Measurements from ENCODE around the gene SECTM1. TPM values are rescaled to one million over a fixed set of nuclear protein-coding genes. Genes with fewer than 3 reads are reported as not detected.

Gene SECTM1
- polyA plus RNA-seq, 2 of the 4 experiments (the other 2 are of a cell fraction) = 0.22 to 2.0 TPM

DNA sequence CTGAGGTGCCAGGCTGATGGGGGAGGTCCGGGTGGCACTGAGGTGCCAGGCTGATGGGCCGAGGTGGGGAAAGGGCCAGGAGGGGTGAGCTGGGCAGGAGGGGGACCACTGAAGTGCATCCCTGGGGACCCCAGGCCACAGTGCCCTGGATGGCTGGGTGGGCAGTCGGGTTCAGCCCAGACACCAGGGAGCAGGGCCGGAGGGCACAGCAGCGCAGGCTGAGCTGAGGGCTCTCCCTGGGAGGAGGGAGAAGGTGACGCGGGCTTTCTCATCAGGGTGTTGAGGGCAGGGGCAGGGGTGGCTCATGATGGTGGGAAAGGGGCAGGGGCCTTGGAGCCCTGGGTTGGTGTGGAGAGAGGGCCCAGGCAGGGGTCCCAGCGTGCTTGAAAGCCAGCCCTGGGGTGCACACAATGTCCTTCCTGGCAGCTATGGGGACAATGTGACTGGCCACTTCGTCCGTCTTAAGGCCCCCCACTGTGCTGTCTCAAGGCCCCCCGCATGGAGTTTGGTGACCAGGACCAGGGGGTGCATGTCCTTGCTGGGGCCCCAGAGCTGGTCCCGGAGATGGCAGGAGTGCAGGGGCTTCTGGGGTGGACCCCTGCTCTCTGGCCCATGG, 32.2 kb downstream of the SECTM1 start (continued):
- TF ChIP-seq PHF8 (IDR thresholded peaks at IDR 0.05; ENCODE audit: borderline replicate concordance, low read depth) = no peak
- no peak for TF ChIP-seq ESRRA (IDR thresholded peaks at IDR 0.05; ENCODE audit: borderline replicate concordance, low read length)
- TF ChIP-seq MAZ (IDR thresholded peaks at IDR 0.05; ENCODE audit: borderline replicate concordance, low read depth, low read length) = no peak
- TF ChIP-seq FOSB (CRISPR knock-in tag; IDR thresholded peaks at IDR 0.05) = no peak
- TF ChIP-seq SREBF2 (IDR thresholded peaks at IDR 0.05) = no peak
- no peak for TF ChIP-seq FOXS1 (CRISPR knock-in tag; IDR thresholded peaks at IDR 0.05)
- TF ChIP-seq CHD2 (IDR thresholded peaks at IDR 0.05; ENCODE audit: low read length, partially characterized antibody) = no peak
- no peak for TF ChIP-seq RFX5 (IDR thresholded peaks at IDR 0.05)

DNA sequence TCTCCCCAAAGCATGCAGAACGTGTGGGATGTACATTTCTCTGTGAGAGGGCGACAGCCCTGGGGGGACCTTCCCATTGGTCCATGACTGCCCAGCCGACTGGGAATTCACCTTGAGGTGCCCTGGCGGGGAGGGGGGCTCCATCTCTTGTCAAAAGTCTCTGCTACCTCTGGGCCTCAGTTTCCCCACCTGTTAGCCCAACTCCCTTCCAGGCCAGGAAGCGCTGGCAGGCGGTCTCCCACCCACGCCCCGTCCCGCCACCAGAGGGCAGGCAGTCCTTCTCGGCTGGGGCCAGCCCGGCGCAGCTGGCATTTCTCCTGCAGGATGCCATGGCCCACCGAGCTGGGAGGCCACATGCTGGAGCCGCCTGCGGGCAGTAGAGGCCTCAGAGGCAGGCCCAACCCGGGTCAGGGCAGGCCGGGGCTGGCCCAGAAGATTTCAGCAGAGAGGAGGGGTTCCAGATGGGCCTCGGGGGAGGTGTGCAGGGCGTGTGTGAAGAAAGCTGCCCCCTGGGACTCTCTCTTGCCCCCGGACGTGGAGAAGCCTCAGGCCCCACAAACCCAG, 32.8 kb downstream of the SECTM1 start:
- no peaks in the 10 kb centered on the region for H3K9me3 ChIP-seq
- H3K4me1 ChIP-seq = peaks cover 54% of the 10 kb centered on the region
- FAIRE-seq (no peak), ATAC-seq (peak; percentile 26 to 66; a peak in 3 of 6 replicates), DNase-seq (ENCODE audit: low read depth in 1 of 2, low spot score in 1 of 2) (peak; percentile 68 to 84)
- WGBS (ENCODE audit: missing lambda C conversion rate) = 36% methylated on average over 19 of the region's 21 CpGs
- peak; percentile 91 for TF ChIP-seq SMC3 (IDR thresholded peaks at IDR 0.05)
- TF ChIP-seq, protein P1, sequence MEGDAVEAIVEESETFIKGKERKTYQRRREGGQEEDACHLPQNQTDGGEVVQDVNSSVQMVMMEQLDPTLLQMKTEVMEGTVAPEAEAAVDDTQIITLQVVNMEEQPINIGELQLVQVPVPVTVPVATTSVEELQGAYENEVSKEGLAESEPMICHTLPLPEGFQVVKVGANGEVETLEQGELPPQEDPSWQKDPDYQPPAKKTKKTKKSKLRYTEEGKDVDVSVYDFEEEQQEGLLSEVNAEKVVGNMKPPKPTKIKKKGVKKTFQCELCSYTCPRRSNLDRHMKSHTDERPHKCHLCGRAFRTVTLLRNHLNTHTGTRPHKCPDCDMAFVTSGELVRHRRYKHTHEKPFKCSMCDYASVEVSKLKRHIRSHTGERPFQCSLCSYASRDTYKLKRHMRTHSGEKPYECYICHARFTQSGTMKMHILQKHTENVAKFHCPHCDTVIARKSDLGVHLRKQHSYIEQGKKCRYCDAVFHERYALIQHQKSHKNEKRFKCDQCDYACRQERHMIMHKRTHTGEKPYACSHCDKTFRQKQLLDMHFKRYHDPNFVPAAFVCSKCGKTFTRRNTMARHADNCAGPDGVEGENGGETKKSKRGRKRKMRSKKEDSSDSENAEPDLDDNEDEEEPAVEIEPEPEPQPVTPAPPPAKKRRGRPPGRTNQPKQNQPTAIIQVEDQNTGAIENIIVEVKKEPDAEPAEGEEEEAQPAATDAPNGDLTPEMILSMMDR (IDR thresholded peaks at IDR 0.05) = peak; percentile 86
- no peak for TF ChIP-seq CHD4 (IDR thresholded peaks at IDR 0.05; ENCODE audit: borderline replicate concordance)
- peak; percentile 52; the same call in 1 of the 2 replicates for TF ChIP-seq HOXB5 (CRISPR knock-in tag; IDR thresholded peaks at IDR 0.05)
- TF ChIP-seq RAD21 (conservative IDR thresholded peaks at IDR 0.05 in 1 of 2, IDR thresholded peaks at IDR 0.05 in 1 of 2) = peak; percentile 83 to 88
- TF ChIP-seq GATA3 (IDR thresholded peaks at IDR 0.05; ENCODE audit: borderline replicate concordance) = no peak
- TF ChIP-seq RNF2 (IDR thresholded peaks at IDR 0.05; ENCODE audit: borderline replicate concordance, low read depth) = no peak
- no peak for TF ChIP-seq FOSB (CRISPR knock-in tag; IDR thresholded peaks at IDR 0.05)
- TF ChIP-seq, protein P2, sequence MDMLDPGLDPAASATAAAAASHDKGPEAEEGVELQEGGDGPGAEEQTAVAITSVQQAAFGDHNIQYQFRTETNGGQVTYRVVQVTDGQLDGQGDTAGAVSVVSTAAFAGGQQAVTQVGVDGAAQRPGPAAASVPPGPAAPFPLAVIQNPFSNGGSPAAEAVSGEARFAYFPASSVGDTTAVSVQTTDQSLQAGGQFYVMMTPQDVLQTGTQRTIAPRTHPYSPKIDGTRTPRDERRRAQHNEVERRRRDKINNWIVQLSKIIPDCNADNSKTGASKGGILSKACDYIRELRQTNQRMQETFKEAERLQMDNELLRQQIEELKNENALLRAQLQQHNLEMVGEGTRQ (IDR thresholded peaks at IDR 0.05) = no peak
- TF ChIP-seq, protein P3, sequence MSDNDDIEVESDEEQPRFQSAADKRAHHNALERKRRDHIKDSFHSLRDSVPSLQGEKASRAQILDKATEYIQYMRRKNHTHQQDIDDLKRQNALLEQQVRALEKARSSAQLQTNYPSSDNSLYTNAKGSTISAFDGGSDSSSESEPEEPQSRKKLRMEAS (IDR thresholded peaks at IDR 0.05) = peak; percentile 62
- TF ChIP-seq FOSL2 (IDR thresholded peaks at IDR 0.05) = no peak
- no peak for TF ChIP-seq FOSL2 (CRISPR knock-in tag; IDR thresholded peaks at IDR 0.05)
- TF ChIP-seq MYC (IDR thresholded peaks at IDR 0.05; ENCODE audit: borderline replicate concordance, low read length) = peak; percentile 52; the same call in 1 of the 2 replicates
- TF ChIP-seq HOXB13 (CRISPR knock-in tag; IDR thresholded peaks at IDR 0.05; ENCODE audit: low read depth) = no peak
- no peak for TF ChIP-seq EP300 (IDR thresholded peaks at IDR 0.05)
- TF ChIP-seq POLR2A (IDR thresholded peaks at IDR 0.05; ENCODE audit: low read length) = no peak
- CTCF ChIA-PET = interaction anchor here (0.6 to 21.2 kb wide), 41 partner anchors 9 to 147 kb away, joined by 3 to 343 read pairs (median 7); partner anchors contain the start of genes CD7, CSNK1D and SECTM1
- no peak overlapping the region for H3K4me3 ChIP-seq
- H3K27ac ChIP-seq = peak overlapping the region; percentile 96 to 98
- peak overlapping the region; percentile 34 for H3K4me2 ChIP-seq
- POLR2A ChIA-PET = interaction anchor here (0.6 to 1.3 kb wide), 2 partner anchors 9 to 34 kb away, joined by 3 to 13 read pairs; no protein-coding TSS in a partner anchor
